ENCODE measurements around the gene NDUFB8. TPM values are rescaled to one million over a fixed set of nuclear protein-coding genes. Genes with fewer than 3 reads are reported as not detected.

NDUFB8 gene
- total and polyA plus RNA-seq, 2 donors (not counting 3 experiments of a cell fraction or from before 2014, with no cell fraction given), result 193 to 526 TPM

- ChIA-PET POLR2A (no interaction called here), CTCF (interaction anchor here (1.0 to 1.3 kb wide), 3 partner anchors 31 to 176 kb away, joined by 3 read pairs; partner anchors contain the start of gene HIF1AN)
- no peak overlapping the region for H3K4me2 ChIP-seq (ENCODE audit: insufficient read depth, low read length)
- DNase-seq (ENCODE audit: low read depth, low spot score) (no peak), FAIRE-seq (no peak)
- H3K4me3 ChIP-seq (replicated peaks in 1 of 3; ENCODE audit: insufficient read depth in 1 of 3, low read depth in 1 of 3, low read length in 3 of 3), result no peak overlapping the region
- H4K20me1 ChIP-seq (replicated peaks; ENCODE audit: control insufficient read depth, extremely low read depth, insufficient read depth, low read length), result no peaks in the 10 kb centered on the region
- intact Hi-C loops (cut with micrococcal nuclease), result no loop called here
- no peak overlapping the region for H3K9ac ChIP-seq (replicated peaks; ENCODE audit: extremely low read depth, insufficient read depth, low read length)
- no peaks in the 10 kb centered on the region for H3K9me1 ChIP-seq (replicated peaks; ENCODE audit: control insufficient read depth, extremely low read depth, insufficient read depth, low read length)
- H3K79me2 ChIP-seq (ENCODE audit: control insufficient read depth, insufficient read depth, low read length), result no peaks in the 10 kb centered on the region
- H2AFZ ChIP-seq (ENCODE audit: low read depth, low read length), result no peak overlapping the region
- TF ChIP-seq CTCF (IDR thresholded peaks at IDR 0.05; ENCODE audit: extremely low read depth in 1 of 2, insufficient read depth in 1 of 2, low read depth in 1 of 2, low read length in 2 of 2) (no peak), GATA2 (IDR thresholded peaks at IDR 0.05; ENCODE audit: insufficient read depth, insufficient read length, low read depth, low read length) (no peak), MAX (IDR thresholded peaks at IDR 0.05; ENCODE audit: insufficient read depth, insufficient read length) (no peak), FOS (IDR thresholded peaks at IDR 0.05; ENCODE audit: borderline replicate concordance, insufficient read depth, low read length) (no peak), POLR2AphosphoS5 (IDR thresholded peaks at IDR 0.05; ENCODE audit: insufficient read depth, low read depth, low read length) (no peak), POLR2A (IDR thresholded peaks at IDR 0.05; ENCODE audit: low read depth, low read length) (no peak), MYC (IDR thresholded peaks at IDR 0.05; ENCODE audit: low read depth, low read length) (no peak), EZH2 (IDR thresholded peaks at IDR 0.05; ENCODE audit: borderline replicate concordance, low read depth, low read length, severe bottlenecking) (no peak), JUN (IDR thresholded peaks at IDR 0.05; ENCODE audit: borderline replicate concordance, insufficient read depth, insufficient read length, low read depth) (no peak)
- no TSS peak for BruUV-seq (replicated peaks)
- peaks cover 66% of the 10 kb centered on the region in 2 experiments for H3K27me3 ChIP-seq (ENCODE audit: control insufficient read depth in 2 of 2, insufficient read depth in 2 of 2, low read length in 2 of 2)
- H3K27ac ChIP-seq (ENCODE audit: insufficient read depth, low read depth, low read length), result no peak overlapping the region
- no peaks in the 10 kb centered on the region for H3K36me3 ChIP-seq (ENCODE audit: control insufficient read depth in 2 of 2, extremely low read depth in 1 of 2, insufficient read depth in 2 of 2, low read length in 2 of 2)
- dilution Hi-C loops (cut with MboI; ENCODE audit: extremely low pct_ligation_motif_present, low sequenced_read_pairs), result no loop called here
- no peaks in the 10 kb centered on the region for H3K9me3 ChIP-seq (replicated peaks; ENCODE audit: control insufficient read depth, insufficient read depth, low read length)
- no peaks in the 10 kb centered on the region for H3K4me1 ChIP-seq (ENCODE audit: control insufficient read depth, extremely low read depth, insufficient read depth, low read length)
Measured at GRCh38 chr10:100567249-100567648, 37.6 kb upstream of the NDUFB8 start.
